DMS53 (cell line): Measurements from ENCODE around the gene ZBTB20.

Experiments
- DNase-seq: peaks from one replicate; lab custom pipeline; 2025; lab: John Stamatoyannopoulos, UW

ZBTB20 gene

DNA sequence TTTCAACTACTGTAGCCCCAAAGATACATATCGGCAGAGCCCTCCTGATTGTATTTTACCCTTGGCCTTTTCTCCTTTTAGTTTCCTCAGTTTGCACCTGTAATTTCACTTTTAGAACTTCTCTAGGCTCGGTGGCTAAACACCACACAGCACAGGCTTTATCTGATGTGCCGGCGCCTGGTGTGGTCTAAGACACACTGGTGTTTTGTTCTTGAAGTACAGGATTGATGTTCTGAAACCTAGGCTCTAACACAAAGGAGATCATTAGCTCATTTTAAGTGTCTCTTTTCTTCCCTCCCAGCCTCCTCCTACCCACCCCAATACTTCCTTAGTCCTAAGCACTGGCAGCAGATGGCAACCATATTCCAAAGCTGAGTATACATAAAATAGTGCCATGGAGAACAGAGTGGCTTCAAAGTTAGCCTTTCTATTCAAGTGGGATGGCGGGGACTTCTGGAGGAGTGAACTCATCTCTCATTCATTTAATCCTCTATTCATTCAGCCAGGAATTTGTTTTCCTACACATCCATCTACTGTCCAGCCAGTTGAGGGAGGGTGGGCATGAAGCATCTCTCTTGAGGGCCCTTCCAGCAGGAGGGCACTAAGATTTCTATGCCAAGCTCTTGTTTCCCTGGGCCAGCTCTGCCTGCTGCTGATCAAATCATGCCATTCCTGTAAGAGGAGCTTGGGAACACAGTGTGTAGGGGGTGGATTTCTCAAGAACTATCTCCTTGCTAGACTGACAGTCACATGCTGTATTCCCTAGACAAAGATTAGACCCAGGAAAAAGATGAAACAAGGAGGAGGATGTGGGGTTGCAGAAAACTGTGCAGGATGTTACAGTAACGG lies 782.1 kb downstream of the ZBTB20 start:
- no peak for DNase-seq

- no peak for DNase-seq
Observed at GRCh38 chr3:114363554-114364202, 783.4 kb downstream of the ZBTB20 start.

- DNase-seq = peak; percentile 43
Observed at GRCh38 chr3:114362815-114363214, 784.3 kb downstream of the ZBTB20 start.

DNA sequence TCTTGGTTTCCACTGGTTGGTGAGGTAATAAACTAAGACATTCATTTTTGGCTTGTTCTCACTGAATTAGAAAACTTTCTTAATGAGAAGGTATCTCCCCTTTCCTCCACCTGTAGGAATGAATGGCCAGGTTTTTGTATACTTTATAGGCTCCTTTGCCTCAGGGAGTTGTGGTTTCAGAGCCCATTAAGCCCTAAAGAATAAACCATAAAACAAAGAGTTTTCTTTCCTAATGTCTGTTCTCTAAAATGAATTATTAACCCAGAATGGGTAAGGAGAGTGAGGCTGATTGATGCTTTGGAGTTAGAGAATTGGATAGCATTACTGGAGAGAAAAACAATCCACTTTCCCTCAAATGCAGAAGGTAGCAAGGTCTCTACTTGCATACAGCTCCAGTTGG lies 785.7 kb downstream of the ZBTB20 start:
- DNase-seq = no peak

DNA sequence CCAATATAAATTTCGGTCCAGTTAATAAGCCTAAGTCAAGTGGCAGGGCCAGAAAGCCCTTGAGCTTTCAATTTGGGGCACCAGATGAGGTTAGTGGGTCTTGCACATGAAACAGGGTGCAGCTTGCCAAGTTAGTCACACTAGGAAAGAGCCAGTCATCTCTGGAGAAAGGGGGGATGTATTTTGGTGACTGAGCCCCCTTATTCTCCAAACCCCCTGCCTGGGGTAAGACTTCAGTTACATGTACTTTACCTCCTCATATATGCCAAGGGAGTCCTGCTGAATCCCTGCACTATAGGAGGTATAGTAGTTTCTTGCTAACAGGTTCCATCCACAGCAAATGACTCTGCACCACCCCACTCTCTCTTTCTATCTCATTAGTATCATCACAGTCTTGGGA lies 790.6 kb downstream of the ZBTB20 start:
- no peak for DNase-seq

DNA sequence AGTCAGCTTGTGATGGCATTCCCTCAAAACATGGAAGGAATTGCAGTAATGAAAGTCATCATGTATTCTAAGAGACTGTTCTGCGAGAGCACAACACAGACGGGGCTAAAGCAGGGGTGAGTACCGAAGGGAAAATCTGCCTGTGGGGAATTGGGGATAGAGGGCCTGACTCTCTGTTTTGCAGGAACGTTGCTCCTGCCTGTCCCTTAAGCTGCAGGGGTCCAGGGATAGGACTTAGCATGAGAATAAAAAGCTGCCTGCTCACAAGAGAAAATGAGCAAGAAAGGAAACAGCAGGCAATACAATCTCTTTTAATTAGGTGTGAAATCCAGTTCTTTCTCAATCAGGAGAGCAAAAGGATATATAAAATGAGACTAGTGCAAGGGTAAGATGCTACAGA lies 791.0 kb downstream of the ZBTB20 start:
- DNase-seq = no peak

DNA sequence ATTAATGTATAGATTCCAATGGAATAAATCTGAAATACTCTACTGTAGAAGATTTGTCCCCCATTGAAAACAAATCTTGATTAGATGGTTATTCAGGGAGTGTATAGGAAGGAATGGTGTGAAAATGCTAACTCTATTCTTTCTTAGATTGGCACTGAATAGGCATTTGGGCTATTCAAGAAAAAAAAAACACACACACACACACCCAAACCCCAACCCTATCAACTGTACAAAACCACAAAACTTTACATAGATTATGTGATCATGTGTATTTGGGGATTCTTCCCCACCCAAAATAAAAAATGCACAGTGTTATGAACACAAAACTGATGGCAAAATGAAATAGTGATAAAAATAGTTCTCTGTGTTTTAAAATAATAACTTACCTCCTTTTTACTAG lies 791.4 kb downstream of the ZBTB20 start:
- no peak for DNase-seq

DNA sequence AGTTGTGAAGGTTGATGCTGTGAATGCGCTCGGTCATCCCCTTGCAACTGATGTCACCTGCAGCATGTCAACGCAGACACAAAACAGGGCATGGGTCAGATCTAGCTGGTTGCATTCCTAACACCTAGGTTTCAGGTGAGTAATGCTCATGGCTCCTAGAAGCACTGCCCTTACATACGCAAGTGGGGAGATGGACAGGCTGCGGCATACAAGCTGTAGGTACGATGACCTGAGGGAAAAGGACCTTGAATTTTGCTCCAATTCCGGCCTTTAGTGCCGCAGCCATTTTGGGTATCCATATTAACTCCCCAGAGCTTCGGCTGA lies 795.3 kb downstream of the ZBTB20 start:
- DNase-seq = no peak

DNA sequence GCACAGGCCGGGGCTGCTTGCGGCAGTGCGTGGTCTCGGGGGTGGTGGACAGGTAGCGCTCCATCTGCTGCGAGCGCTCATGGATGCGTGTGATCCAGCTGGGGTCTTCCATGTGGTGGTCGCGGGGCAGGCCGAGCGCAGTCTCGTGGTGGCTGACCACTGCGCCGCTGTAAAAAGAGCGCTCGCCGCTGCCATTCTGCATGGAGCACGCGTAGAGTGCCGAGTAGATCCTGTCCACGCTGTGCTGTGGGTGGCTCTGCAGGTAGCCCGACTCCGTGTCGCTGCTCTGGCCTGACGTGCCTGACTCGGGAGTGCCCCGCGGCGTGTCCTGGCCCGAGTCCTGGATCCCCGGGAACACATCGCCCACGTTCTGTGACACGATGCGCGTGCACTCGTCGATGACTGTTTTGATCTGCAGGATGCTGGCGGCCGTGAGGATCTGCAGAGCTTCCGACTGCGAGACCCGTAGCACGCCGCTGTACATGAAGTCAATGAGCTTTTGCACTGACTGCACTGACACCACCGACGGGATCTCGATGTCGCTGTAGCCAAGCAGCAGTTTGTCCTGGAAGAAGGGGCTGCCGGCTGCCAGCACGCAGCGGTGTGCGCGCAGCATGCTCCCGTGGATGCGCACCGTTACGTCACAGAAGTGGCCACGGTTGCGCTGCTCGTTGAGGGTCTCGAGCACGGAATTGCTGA lies 795.8 kb downstream of the ZBTB20 start:
- no peak for DNase-seq

GRCh38 chr3:114350690-114351089 lies 796.4 kb downstream of the ZBTB20 start:
- no peak for DNase-seq

DNA sequence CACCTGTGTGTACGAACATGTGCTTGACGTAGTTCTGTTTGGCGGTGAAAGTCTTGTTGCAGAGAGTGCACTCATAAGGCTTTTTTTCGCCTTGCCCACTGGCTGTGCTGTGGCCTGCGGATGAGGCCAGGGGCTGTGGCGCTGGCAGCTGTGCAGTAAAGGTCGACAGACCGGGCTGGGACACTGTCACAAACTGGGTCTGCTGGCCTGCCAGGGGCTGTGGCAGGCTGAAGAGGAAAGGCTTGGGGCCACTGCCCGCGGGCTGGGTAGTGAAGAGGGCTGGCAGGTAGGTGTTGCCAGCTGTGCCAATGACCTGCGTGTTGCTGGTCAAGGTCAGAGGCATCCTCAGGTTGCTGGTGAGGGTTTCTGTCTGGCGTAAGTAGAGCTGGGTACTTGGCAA lies 796.8 kb downstream of the ZBTB20 start:
- DNase-seq = no peak

DNA sequence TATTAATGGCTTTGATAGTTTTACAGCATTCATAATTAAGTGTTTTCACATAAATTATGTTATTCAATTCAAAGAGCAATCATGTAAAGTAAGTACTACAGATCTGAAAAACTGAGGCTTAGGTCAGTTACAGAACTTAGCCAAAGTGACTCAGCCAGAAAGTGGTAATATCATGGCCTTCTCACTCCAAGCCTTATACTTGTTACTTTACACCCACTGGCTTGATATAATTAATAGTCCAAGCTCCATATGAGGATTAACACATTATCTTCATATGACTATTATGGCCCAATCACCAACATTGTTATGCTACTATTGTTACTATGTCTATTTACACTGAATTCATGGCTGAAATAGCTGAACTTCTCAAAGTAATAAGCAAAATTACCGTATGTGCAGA lies 802.6 kb downstream of the ZBTB20 start:
- no peak for DNase-seq

- DNase-seq = no peak
Observed at GRCh38 chr3:114338651-114339357, 808.3 kb downstream of the ZBTB20 start.

- DNase-seq = no peak
Observed at GRCh38 chr3:114336857-114337256, 810.2 kb downstream of the ZBTB20 start.

- peak; percentile 1 for DNase-seq
Observed at GRCh38 chr3:114336122-114336697, 810.9 kb downstream of the ZBTB20 start.

DNA sequence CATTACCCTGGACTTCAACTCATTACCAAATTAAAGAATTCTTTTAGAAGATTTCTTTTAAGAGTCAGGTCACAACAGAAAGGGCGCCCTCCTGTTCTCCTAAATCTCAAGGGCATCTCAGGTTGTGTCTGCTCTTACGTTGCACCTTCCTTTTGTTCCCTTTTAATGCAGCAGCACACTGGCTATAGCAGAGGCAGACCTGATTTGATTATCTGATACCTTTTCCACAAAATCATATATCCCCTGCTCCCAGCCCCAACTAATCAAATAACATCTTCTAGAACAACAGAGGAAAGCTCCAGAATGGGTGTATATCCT lies 813.2 kb downstream of the ZBTB20 start:
- no peak for DNase-seq

GRCh38 chr3:114333180-114333922 lies 813.7 kb downstream of the ZBTB20 start:
- no peak for DNase-seq

GRCh38 chr3:114332342-114333179 lies 814.5 kb downstream of the ZBTB20 start:
- DNase-seq = no peak

DNA sequence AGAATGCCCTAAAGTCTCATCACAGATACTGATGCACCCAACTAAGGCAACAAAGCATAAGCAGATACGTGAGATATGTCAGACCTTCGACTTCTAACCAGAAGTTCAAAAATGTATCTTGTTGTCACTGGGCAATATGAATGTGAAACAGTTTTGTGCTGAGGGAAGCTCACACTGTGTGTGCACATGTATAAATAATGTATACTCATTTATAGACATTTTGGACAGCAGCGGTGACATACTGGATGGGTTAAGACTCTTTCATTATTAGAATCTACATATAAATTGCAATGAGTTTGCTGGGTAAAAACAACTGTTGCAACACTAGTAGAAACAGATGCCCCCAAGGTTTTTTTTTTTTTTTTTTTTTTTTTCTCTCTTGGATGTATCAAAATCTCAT lies 815.4 kb downstream of the ZBTB20 start:
- no peak for DNase-seq

DNA sequence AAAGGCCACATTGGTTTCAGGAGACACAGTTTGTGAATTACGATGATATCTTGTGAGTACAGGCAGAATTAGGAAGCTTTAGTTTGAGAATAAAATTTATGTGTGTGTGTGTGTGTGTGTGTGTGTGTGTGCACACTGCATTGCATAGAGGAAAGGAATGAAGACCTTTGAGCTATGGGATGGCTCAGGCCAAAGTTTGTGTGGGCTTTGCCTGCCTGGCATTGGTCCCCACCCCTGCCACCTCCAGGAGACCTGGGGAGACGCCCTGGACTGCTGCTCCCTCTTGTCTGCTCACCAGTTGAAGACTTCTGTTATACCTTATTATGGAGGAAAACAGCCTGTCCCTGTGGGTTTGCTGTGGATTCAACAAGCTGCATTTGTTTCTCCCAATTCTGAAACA lies 816.1 kb downstream of the ZBTB20 start:
- no peak for DNase-seq

- DNase-seq = no peak
Observed at GRCh38 chr3:114329823-114330222, 817.3 kb downstream of the ZBTB20 start.
